ENCODE measurements around the gene PARP12. TPM values are rescaled to one million over a fixed set of nuclear protein-coding genes. Genes with fewer than 3 reads are reported as not detected.

Gene PARP12
- total and polyA plus RNA-seq, 2 of the 13 experiments (the other 11 are each of a cell fraction or from before 2014, with no cell fraction given), result 15.5 to 35.2 TPM

DNA sequence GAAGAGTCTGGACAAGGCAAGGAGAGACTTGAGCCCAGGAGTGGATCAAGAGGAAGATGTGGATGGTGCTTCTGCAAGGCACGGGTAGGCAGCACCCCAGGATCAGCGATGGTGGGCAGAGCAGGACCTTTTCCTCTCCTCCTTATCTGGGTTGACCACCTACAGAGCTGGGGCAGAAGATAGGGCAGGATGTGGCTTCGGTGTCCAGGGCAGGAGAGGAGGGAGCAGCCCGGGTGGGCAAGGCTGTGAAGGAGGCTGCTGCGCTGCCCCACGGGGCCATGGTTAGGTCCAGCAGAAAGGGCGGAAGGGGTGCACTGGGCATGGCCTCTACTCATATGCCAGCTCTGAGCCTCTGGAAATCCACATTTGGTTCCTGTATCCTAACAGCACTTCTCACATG lies 20.0 kb upstream of the PARP12 start:
- 85% methylated on average over 7 of the region's 7 CpGs for WGBS (ENCODE audit: low lambda C conversion rate)
- H3K4me1 ChIP-seq (ENCODE audit: insufficient read depth, low read length), result peaks cover 32% of the 10 kb centered on the region
- no peaks in the 10 kb centered on the region; the same call in 1 of the 2 replicates for H4K20me1 ChIP-seq (ENCODE audit: insufficient read depth, low read length)
- ATAC-seq, result no peak
- intact Hi-C loops (cut with micrococcal nuclease; ENCODE audit: unreplicated experiment), result no loop called here
- no peaks in the 10 kb centered on the region for H3K27me3 ChIP-seq (ENCODE audit: control insufficient read depth in 1 of 2, insufficient read depth in 2 of 2, low read length in 2 of 2)
- TF ChIP-seq GZF1 (CRISPR knock-in tag; IDR thresholded peaks at IDR 0.05) (no peak), AGO2 (optimal IDR thresholded peaks at IDR 0.05; ENCODE audit: low read depth, low read length) (peak; percentile 88), MBD4 (IDR thresholded peaks at IDR 0.05; ENCODE audit: borderline replicate concordance, low read length) (0 out of 2 replicates have a peak, but pooled peaks have one; percentile 42), ZNF563 (CRISPR knock-in tag; IDR thresholded peaks at IDR 0.05) (0 out of 2 replicates have a peak, but pooled peaks have one; percentile 29), RBM22 (optimal IDR thresholded peaks at IDR 0.05; ENCODE audit: low read length) (peak; percentile 69), POLR2A (IDR thresholded peaks at IDR 0.05; ENCODE audit: insufficient read depth in 1 of 2, low read depth in 2 of 2, low read length in 2 of 2) (peak in 1 of 2 experiments; percentile 23; a peak in 1 of 4 replicates), ZBTB26 (CRISPR knock-in tag; IDR thresholded peaks at IDR 0.05; ENCODE audit: borderline replicate concordance) (no peak), SSRP1 (CRISPR knock-in tag; IDR thresholded peaks at IDR 0.05) (0 out of 2 replicates have a peak, but pooled peaks have one; percentile 32)
- TF ChIP-seq, protein P1, sequence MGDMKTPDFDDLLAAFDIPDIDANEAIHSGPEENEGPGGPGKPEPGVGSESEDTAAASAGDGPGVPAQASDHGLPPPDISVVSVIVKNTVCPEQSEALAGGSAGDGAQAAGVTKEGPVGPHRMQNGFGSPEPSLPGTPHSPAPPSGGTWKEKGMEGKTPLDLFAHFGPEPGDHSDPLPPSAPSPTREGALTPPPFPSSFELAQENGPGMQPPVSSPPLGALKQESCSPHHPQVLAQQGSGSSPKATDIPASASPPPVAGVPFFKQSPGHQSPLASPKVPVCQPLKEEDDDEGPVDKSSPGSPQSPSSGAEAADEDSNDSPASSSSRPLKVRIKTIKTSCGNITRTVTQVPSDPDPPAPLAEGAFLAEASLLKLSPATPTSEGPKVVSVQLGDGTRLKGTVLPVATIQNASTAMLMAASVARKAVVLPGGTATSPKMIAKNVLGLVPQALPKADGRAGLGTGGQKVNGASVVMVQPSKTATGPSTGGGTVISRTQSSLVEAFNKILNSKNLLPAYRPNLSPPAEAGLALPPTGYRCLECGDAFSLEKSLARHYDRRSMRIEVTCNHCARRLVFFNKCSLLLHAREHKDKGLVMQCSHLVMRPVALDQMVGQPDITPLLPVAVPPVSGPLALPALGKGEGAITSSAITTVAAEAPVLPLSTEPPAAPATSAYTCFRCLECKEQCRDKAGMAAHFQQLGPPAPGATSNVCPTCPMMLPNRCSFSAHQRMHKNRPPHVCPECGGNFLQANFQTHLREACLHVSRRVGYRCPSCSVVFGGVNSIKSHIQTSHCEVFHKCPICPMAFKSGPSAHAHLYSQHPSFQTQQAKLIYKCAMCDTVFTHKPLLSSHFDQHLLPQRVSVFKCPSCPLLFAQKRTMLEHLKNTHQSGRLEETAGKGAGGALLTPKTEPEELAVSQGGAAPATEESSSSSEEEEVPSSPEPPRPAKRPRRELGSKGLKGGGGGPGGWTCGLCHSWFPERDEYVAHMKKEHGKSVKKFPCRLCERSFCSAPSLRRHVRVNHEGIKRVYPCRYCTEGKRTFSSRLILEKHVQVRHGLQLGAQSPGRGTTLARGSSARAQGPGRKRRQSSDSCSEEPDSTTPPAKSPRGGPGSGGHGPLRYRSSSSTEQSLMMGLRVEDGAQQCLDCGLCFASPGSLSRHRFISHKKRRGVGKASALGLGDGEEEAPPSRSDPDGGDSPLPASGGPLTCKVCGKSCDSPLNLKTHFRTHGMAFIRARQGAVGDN (CRISPR knock-in tag; IDR thresholded peaks at IDR 0.05), result 0 out of 2 replicates have a peak, but pooled peaks have one; percentile 20
- no peak overlapping the region for H3K27ac ChIP-seq (ENCODE audit: extremely low read length, insufficient read depth, low read length)
- CTCF ChIA-PET (ENCODE audit: low intra/inter-chr PET ratio, low total read pairs), result no interaction called here
- BruUV-seq (replicated peaks), result no TSS peak
- H3K79me2 ChIP-seq (ENCODE audit: insufficient read depth, low read length), result no peaks in the 10 kb centered on the region
- POLR2A ChIA-PET, result no interaction called here
- no peak for DNase-seq (ENCODE audit: low spot score)
- FAIRE-seq, result no peak
- H3K9ac ChIP-seq (ENCODE audit: insufficient read depth, low read depth, low read length), result no peak overlapping the region
- H3K36me3 ChIP-seq (replicated peaks in 1 of 2; ENCODE audit: control insufficient read depth in 1 of 2, insufficient read depth in 2 of 2, low read length in 2 of 2), result peaks cover 0 to 3% of the 10 kb centered on the region in 2 experiments; a peak in 2 of 5 replicates
- H2AFZ ChIP-seq (ENCODE audit: low read length), result no peak overlapping the region
- no peaks in the 10 kb centered on the region for H3K9me3 ChIP-seq (ENCODE audit: low read length)
- H3K4me2 ChIP-seq (ENCODE audit: low read depth, low read length), result no peak overlapping the region
- no peak overlapping the region for H3K4me3 ChIP-seq (replicated peaks in 1 of 3; ENCODE audit: insufficient read depth in 1 of 3, low read depth in 2 of 3, low read length in 3 of 3)
- in situ Hi-C loops (cut with HindIII; ENCODE audit: extremely low pct_ligation_motif_present, low pct_unique_long_range_greater_than_20kb), result loop anchor here (25.0 kb wide), 1 partner anchor 255 kb away; no protein-coding TSS in a partner anchor
